Measurements from ENCODE around the gene SLC19A1.

The SLC19A1 gene

DNA sequence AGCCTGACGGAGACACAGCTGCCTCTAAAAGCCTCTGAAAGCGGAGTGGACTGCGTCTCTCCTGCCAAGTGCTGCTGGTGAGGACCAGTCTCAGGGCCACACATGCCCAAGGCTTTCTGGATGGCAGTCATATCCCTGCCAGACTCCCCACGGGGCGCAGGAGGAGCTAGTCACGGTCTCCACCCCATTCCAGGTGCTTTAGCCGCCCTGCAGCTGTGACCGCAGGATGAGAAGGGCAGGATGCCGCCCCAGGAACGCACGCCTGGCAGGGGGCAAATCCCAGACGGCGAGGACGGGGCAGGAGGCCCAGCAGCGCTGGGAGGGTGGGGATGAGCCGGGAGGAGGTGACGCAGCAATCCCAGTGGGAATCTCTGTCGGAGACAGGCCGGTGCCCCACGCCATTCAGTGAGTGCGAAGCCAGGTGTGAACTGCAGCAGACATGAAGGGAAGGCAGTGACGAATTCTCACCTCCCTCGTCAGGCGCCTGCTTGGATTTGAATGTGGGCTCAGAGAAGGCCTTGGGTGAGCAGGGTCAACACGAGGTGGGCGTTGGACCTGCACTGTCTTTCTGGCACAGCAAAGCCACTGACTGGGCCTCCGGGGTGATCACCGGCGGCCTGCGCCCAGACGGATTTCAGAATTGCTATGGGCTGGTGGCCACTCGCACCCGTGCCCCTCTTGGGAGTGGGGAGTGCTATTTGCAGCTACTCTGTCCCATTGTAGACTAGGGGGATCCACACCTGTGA is 38.5 kb upstream of the SLC19A1 start:
- ATAC-seq (ENCODE audit: low read depth) = no peak
- no peak for DNase-seq (ENCODE audit: low spot score in 2 of 2)
- H3K9me3 Mint-ChIP-seq = peaks cover 6% of the 10 kb centered on the region
- peaks cover 2% of the 10 kb centered on the region for H3K4me1 Mint-ChIP-seq
- H3K4me3 Mint-ChIP-seq = no peak overlapping the region
- H3K27me3 Mint-ChIP-seq = peaks cover 7% of the 10 kb centered on the region
- peaks cover 2% of the 10 kb centered on the region for H3K36me3 Mint-ChIP-seq
- H3K27ac Mint-ChIP-seq = no peak overlapping the region

DNA sequence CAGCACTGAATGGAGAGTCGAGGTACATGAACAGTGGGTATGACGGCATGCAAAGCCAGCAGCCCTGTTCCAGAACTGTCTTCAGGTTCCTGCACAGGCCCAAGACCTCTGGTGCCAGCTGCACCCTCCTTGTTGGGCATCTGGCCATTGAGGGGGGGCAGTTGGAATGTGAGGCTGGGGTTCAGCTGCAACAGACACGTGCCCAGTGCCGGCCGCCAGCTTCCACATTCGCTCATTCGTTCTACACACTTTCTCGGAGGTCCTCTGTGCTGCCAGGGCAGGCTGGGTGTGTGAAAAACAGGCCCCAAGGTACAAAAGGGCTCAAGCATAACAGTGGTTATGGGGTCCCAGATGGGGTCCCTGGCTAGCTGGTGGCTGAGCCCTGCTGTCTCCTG is 37.9 kb upstream of the SLC19A1 start:
- Mint-ChIP-seq H3K4me1 (peaks cover 2% of the 10 kb centered on the region), H3K27ac (no peak overlapping the region), H3K9me3 (peaks cover 6% of the 10 kb centered on the region), H3K4me3 (no peak overlapping the region), H3K27me3 (peaks cover 8% of the 10 kb centered on the region), H3K36me3 (peaks cover 2% of the 10 kb centered on the region)
- ATAC-seq (ENCODE audit: low read depth) (no peak), DNase-seq (ENCODE audit: low spot score in 2 of 2) (no peak)

DNA sequence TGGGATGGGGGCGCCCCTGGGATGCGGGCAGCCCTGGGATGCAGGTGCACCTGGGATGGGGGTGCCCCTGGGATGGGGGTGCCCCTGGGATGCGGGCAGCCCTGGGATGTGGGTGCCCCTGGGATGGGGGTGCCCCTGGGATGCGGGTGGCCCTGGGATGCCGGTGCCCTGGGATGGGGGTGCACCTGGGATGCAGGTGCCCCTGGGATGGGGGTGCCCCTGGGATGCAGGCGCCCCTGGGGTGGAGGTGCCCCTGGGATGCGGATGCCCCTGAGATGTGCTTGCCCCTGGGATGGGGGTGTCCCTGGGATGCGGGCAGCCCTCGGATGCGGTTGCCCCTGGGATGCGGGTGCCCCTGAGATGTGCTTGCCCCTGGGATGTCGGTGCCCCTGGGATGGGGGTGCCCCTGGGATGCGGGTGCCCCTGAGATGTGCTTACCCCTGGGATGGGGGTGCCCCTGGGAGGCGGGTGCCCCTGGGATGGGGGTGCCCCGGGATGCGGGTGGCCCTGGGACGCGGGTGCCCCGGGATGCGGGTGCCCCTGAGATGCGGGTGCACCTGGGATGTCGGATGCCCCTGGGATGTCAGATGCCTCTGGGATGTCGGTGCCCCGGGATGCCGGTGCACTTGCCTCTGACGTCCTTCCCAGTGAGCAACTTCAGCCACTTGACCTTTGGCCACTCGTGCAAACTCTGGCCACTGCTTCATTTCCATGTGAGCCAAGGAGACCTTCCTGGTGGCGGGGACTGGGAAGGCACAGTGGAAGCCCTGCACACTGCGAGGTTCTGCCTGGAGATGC is 37.3 kb upstream of the SLC19A1 start:
- no peak for ATAC-seq (ENCODE audit: low read depth)
- no peak overlapping the region for H3K27ac Mint-ChIP-seq

DNA sequence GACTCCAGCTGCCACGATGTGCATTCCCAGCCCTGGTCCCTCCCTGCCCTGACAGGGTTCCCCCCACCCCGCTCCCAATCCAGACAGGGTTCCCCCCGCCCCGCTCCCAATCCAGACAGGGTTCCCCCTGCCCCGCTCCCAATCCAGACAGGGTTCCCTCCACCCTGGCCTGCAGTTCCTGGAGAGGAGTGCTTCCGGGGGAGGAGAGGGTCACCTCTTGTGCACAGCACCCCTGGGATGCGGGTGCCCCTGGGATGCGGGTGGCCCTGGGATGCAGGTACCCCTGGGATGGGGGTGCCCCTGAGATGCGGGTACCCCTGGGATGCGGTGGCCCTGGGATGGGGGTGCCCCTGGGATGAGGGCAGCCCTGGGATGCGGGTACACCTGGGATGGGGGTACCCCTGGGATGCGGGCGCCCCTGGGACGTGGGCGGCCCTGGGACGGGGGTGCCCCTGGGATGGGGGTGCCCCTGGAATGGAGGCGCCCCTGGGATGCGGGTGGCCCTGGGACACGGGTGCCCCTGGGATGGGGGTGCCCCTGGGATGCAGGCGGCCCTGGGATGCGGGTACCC is 36.7 kb upstream of the SLC19A1 start:
- Mint-ChIP-seq H3K36me3 (no peaks in the 10 kb centered on the region), H3K9me3 (peaks cover 5% of the 10 kb centered on the region), H3K27ac (no peak overlapping the region), H3K4me3 (no peak overlapping the region), H3K27me3 (peaks cover 8% of the 10 kb centered on the region), H3K4me1 (peaks cover 2% of the 10 kb centered on the region)
- ATAC-seq (ENCODE audit: low read depth) (no peak), DNase-seq (ENCODE audit: low spot score in 2 of 2) (no peak)

More for the DNA sequence above, 37.3 kb upstream of the SLC19A1 start:
- DNase-seq (ENCODE audit: low spot score in 2 of 2) = no peak
- Mint-ChIP-seq H3K9me3 (peaks cover 5% of the 10 kb centered on the region), H3K36me3 (no peaks in the 10 kb centered on the region), H3K4me3 (no peak overlapping the region), H3K27me3 (peaks cover 8% of the 10 kb centered on the region), H3K4me1 (peaks cover 2% of the 10 kb centered on the region)

DNA sequence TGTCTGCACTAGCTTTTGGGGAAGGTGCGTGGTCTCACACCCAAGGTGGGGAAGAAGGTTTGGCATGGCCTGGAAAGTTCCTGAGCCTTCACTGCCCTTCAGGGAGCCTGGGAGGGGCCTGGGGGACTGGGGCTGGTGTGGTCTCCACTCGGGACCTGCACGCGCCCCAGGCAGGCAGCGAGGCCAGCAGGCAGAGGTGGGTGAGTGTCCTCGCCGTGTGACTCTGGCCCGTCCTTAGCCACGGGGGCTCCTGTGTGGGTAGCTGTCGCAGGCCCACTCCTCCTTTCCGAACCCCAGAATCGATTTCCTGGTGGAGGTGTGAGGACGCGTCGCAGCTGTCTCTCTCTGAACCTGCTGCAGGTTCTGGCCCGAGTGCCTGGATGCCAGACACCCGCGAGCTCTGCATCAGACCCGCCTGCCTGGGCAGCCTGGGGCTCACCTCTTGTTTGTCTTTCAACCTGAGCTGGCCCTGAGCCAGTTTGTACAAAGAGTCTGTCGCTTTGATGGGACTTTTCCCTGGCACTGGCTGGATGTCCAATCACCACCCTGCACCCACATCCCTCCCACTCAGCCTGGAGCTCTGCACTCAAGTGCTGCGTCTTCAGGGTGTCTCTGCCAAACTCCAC is 36.0 kb upstream of the SLC19A1 start:
- H3K36me3 Mint-ChIP-seq = no peaks in the 10 kb centered on the region
- peaks cover 2% of the 10 kb centered on the region for H3K4me1 Mint-ChIP-seq
- H3K27ac Mint-ChIP-seq = no peak overlapping the region
- H3K27me3 Mint-ChIP-seq = peaks cover 8% of the 10 kb centered on the region
- ATAC-seq (ENCODE audit: low read depth) (no peak), DNase-seq (ENCODE audit: low spot score in 2 of 2) (no peak)
- H3K4me3 Mint-ChIP-seq = no peak overlapping the region
- peaks cover 3% of the 10 kb centered on the region for H3K9me3 Mint-ChIP-seq

DNA sequence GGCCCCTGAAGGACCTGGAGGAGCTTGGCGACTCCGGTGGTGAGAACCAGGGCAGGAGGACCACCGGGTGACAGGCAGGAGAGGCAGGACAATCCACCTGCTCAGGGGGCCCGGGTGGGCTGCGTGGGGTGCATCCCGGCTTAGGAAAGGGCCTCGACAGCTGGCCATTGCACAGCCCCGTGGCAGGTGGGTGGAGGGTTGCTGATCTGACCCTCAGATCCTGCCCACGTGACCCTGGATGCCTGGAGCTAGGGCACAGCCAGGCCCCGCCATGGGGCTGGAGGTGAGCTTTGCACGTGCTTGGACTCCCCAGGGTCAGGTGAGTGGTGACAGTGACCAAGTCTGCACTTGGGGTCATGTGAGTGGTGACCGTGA is 35.5 kb upstream of the SLC19A1 start:
- H3K36me3 Mint-ChIP-seq = no peaks in the 10 kb centered on the region
- no peak for DNase-seq (ENCODE audit: low spot score in 2 of 2)
- H3K27me3 Mint-ChIP-seq = peaks cover 6% of the 10 kb centered on the region
- H3K27ac Mint-ChIP-seq = no peak overlapping the region
- no peaks in the 10 kb centered on the region for H3K9me3 Mint-ChIP-seq
- ATAC-seq (ENCODE audit: low read depth) = no peak
- H3K4me1 Mint-ChIP-seq = peaks cover 2% of the 10 kb centered on the region
- H3K4me3 Mint-ChIP-seq = no peak overlapping the region

DNA sequence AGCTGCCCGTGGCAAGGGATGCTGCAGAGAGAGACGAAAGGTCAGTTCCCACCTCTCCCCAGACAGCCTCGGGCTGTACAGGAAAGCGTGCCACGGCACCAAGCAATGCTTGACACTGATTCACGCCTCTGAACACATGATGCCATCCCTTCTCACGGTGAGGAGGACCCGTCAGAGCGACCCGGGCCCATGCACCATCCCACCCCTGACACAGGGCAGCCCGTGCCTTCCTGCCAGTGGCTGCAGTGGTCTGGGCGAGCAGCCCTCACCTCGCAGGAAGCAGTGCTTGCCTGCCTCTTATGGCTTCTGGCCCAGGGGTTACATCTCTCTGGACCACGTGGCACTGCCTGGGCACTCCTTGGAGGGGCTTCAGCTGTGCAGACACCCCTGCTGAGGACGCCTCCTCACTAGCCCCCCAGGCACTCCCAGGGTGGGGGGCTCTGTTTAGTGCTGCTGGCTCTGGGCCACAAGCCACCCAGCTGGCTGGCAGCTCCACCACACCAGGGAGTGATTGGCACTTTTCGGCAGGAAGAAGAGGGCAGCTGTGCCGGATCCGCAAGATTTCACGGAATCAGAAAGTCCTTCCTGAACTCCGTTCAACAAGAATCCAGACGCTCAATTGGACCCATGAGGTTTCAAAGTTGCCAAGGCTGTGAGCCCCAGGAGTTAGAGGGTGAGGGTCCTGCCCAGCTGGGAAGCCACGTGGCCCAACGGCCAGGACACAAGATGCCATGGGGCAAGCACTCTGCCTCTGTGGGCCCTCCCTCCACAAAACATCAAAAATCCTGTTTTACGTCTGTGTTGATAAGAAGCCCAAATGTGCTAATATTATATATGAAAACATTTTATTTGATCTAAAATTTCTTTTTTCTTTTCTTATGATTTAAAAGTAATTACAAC is 34.8 kb upstream of the SLC19A1 start:
- H3K9me3 Mint-ChIP-seq = no peaks in the 10 kb centered on the region
- no peak overlapping the region for H3K4me3 Mint-ChIP-seq
- H3K36me3 Mint-ChIP-seq = no peaks in the 10 kb centered on the region
- no peak overlapping the region for H3K27ac Mint-ChIP-seq
- H3K4me1 Mint-ChIP-seq = peaks cover 2% of the 10 kb centered on the region
- ATAC-seq (ENCODE audit: low read depth) (no peak), DNase-seq (ENCODE audit: low spot score in 2 of 2) (no peak)
- peaks cover 6% of the 10 kb centered on the region for H3K27me3 Mint-ChIP-seq

DNA sequence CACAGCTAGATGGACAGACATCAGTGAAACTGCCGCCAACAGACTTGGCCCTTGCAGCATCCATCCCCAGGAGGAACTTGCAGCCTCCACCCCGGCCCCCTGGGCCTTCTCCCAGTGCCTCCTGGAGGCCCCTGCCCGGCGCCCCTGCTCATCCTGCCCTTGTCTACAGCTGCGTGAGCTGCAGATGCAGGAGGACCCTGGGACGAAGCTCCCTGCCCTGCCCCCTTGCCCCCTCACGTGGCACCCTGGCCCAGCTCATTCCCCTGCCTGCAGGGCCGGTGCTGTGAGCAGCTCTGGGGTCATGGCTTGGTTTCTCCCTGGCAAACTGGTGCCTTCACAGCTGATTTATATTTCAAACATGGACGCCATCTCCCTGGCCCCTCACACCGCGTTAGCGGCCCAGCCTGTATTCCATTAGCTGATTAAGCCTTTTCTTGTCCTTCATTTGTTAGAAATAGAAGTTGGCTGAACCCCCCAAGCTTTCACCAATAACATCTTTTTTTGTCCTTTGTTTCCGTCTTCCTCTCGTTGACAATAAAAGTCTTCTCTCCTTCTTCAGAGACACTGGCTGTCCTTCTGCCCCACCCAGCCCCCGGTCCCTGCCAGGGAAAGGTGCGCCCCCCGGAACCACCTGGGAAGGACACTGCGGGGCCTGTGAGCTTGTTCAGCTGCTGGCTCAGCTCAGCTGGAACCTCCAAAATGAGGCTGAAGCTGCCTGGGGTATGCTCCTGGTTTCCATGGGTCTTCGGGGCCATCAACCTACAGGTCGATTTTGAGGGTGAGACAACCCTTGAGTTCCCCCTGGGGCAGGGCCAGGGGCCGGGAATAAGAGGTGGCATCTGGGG is 34.0 kb upstream of the SLC19A1 start:
- DNase-seq (ENCODE audit: low spot score in 2 of 2) (no peak), ATAC-seq (ENCODE audit: low read depth) (no peak)
- H3K27ac Mint-ChIP-seq = no peak overlapping the region
- H3K36me3 Mint-ChIP-seq = no peaks in the 10 kb centered on the region
- H3K9me3 Mint-ChIP-seq = no peaks in the 10 kb centered on the region
- peaks cover 2% of the 10 kb centered on the region for H3K4me1 Mint-ChIP-seq
- H3K4me3 Mint-ChIP-seq = no peak overlapping the region
- peaks cover 6% of the 10 kb centered on the region for H3K27me3 Mint-ChIP-seq

DNA sequence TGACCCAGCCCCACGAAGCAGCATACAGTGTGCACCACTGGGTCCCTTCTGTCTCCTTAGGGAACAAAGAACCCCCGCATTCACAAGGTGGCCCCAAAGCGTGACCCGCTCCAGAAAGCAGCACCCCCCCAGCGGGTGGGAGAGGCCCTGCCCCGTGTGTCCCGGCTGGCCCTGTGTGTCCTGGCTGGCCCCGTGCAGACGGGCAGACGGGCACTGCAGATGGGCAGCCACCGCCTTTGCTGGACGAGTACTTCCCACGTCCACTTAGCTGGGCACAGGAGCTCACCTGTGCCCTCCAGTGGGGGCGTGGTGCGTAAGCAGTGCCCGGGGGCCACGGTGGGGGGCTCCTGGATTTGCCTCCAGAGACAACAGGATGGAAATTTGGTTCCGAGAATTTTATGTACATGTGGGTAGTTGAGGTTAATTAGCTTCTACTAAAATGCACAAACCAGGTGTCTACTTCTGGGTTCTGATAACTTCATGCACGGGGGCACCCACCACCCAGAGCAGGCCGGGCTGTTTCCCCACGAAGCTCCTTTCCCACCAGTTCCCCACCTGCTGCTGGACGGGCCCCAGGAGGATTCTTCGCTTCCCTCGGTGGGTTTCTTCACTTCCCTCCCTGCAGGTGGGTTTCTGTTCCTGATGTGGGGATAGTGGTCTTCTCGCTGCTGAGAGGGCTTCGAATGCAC is 33.2 kb upstream of the SLC19A1 start:
- ATAC-seq (ENCODE audit: low read depth) (no peak), DNase-seq (ENCODE audit: low spot score in 2 of 2) (no peak)
- peaks cover 6% of the 10 kb centered on the region for H3K27me3 Mint-ChIP-seq
- no peaks in the 10 kb centered on the region for H3K36me3 Mint-ChIP-seq
- no peak overlapping the region for H3K4me3 Mint-ChIP-seq
- H3K27ac Mint-ChIP-seq = no peak overlapping the region
- peaks cover 2% of the 10 kb centered on the region for H3K4me1 Mint-ChIP-seq
- H3K9me3 Mint-ChIP-seq = no peaks in the 10 kb centered on the region

DNA sequence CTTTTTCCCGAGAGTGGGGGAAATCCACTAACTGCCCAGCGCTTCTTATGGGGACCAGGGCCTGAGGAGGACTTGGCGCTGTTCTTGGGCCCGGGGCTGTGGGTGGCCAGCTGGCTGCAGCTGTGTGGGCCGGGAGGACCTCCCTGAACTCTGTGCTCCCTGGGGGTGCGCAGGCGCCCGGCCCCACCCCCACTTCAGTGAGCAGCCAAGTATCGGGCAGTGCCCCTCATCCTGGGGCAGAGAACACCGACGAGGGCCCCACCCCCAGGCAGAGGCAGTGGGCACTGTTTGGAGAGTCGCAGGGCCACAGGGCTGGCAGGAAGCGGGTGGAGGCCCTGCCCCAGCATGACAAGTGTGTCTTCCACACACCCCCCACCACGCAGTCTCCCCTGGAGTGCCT is 32.5 kb upstream of the SLC19A1 start:
- H3K27ac Mint-ChIP-seq = no peak overlapping the region
- no peaks in the 10 kb centered on the region for H3K9me3 Mint-ChIP-seq
- H3K27me3 Mint-ChIP-seq = peaks cover 6% of the 10 kb centered on the region
- DNase-seq (ENCODE audit: low spot score in 2 of 2) (no peak), ATAC-seq (ENCODE audit: low read depth) (no peak)
- no peak overlapping the region for H3K4me3 Mint-ChIP-seq
- H3K4me1 Mint-ChIP-seq = peaks cover 2% of the 10 kb centered on the region
- H3K36me3 Mint-ChIP-seq = no peaks in the 10 kb centered on the region

DNA sequence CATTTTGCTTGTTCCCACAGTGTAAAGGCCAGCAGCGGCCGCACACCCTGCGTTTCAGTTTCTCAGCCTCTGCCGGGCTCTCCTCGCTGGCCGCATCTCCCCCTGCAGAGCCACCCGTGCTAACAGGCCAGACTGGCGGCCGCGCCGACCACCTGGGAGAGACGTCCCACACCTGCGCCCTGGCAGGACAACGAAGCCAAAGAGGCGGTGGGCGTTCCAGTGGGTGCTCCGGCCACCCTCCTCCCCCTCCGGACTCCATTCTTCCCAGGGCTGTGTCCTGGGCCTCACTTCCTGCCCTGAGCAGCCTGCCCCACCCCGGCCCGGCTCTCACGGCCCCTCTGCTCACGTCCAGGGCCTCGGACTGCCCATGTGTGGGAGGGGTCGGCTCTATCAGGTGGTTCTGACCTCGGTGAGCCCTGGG is 31.9 kb upstream of the SLC19A1 start:
- ATAC-seq (ENCODE audit: low read depth) (no peak), DNase-seq (ENCODE audit: low spot score in 2 of 2) (no peak)
- no peak overlapping the region for H3K27ac Mint-ChIP-seq
- peaks cover 6% of the 10 kb centered on the region for H3K27me3 Mint-ChIP-seq
- no peaks in the 10 kb centered on the region for H3K9me3 Mint-ChIP-seq
- no peak overlapping the region for H3K4me3 Mint-ChIP-seq
- peaks cover 2% of the 10 kb centered on the region for H3K4me1 Mint-ChIP-seq
- no peaks in the 10 kb centered on the region for H3K36me3 Mint-ChIP-seq

DNA sequence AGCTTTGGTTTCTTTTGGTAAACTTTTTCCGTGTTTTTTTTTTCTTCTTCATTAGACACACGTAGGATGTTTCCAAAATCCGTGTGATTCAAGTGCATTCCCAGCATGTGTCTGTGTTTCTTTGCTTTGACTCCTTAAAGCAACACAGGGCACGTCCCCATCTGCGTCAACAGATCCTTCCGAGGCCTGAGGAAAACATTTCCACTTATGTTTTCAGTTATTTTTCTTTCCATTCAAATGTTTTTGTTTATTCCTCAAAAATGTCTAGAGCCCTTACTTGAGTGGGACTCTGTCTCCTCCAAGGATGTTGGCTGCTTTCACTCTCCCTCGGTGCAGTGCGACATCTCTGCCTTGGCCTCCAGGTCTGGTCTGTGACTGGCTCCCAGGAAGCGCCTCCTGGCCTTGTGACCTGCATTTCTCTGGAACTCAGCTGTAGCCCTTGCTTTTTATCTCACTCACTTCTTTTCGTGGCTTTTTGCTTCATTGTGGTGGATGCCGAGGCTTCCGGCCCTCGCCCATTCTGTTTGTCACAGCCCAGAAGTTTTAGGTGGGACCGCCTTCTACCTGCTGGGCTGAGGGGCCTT is 31.3 kb upstream of the SLC19A1 start:
- ATAC-seq (ENCODE audit: low read depth) (no peak), DNase-seq (ENCODE audit: low spot score in 2 of 2) (no peak)
- Mint-ChIP-seq H3K4me1 (peaks cover 2% of the 10 kb centered on the region), H3K27me3 (peaks cover 6% of the 10 kb centered on the region), H3K27ac (no peak overlapping the region), H3K4me3 (no peak overlapping the region), H3K36me3 (no peaks in the 10 kb centered on the region), H3K9me3 (no peaks in the 10 kb centered on the region)
